ENCODE measurements around the gene ABL2.

DNA sequence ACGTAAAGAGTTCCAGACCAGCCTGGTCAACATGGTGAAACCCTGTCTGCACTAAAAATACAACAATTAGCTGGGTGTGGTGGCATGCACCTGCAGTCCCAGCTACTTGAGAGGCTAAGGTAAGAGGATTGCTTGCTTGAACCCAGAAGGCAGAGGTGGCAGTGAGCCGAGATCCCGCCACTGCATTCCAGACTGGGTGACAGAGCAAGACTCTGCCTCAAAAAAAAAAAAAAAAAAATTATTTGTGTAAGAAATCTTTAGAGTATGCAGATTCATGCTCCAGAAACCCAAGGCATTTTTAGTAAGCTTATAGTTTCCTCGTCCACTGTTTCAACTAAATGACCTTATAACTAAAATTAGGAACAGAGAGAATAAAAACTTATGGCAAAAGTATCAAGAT, 51.3 kb downstream of the ABL2 start:
- no peak for TF ChIP-seq POLR2A (IDR thresholded peaks at IDR 0.05; ENCODE audit: low read depth, low read length)
- TF ChIP-seq POLR2AphosphoS5 (IDR thresholded peaks at IDR 0.05; ENCODE audit: low read depth, low read length) = no peak

Data from GM12891 (cell line).